Skeletal muscle tissue (tissue), 4 donors: ENCODE results near the gene HOXC9. TPM values are rescaled to one million over a fixed set of nuclear protein-coding genes. Genes with fewer than 3 reads are reported as not detected.
A peak's percentile ranks its signal among the peaks of the same experiment; 100 is the strongest.
"Not testable (repeated sequence)": the region's sequence is repeated elsewhere in the genome, so short reads cannot be mapped to it uniquely, and the experiment has no call there.

Experiments
- H3K27ac ChIP-seq: one replicate; pipeline ENCODE4 v1.7.0; 2013; ENCODE audit warnings: mild to moderate bottlenecking, low read depth, low read length, inconsistent platforms
- H3K27me3 ChIP-seq, 3 donors: one replicate each; pipeline ENCODE4 v1.7.0; 2013; ENCODE audit warnings: low read length in 3 of 3; ENCODE audit not compliant: control insufficient read depth in 3 of 3, insufficient read depth in 3 of 3
- H3K36me3 ChIP-seq, 3 donors: one replicate each; pipeline ENCODE4 v1.7.0; 2013; ENCODE audit warnings: low read length in 3 of 3; ENCODE audit not compliant: control insufficient read depth in 3 of 3, insufficient read depth in 3 of 3
- H3K4me1 ChIP-seq, 3 donors: one replicate each; pipeline ENCODE4 v1.7.0; 2013; ENCODE audit warnings: low read length in 3 of 3, mild to moderate bottlenecking in 3 of 3; ENCODE audit not compliant: control insufficient read depth in 3 of 3, insufficient read depth in 3 of 3
- H3K4me3 ChIP-seq, 3 donors: one replicate each; pipeline ENCODE4 v1.7.0; 2013; ENCODE audit warnings: low read length in 3 of 3
- H3K9ac ChIP-seq, 3 donors: one replicate each; pipeline ENCODE4 v1.7.0; 2013; ENCODE audit warnings: low read length in 3 of 3, mild to moderate bottlenecking in 3 of 3, moderate library complexity in 2 of 3, low read depth in 1 of 3
- H3K9me3 ChIP-seq, 3 donors: one replicate each; pipeline ENCODE4 v1.7.0; 2013; ENCODE audit warnings: low read length in 3 of 3; ENCODE audit not compliant: control insufficient read depth in 3 of 3
- total RNA-seq: library from RNA; depleted of rRNA; stranded (reverse); fragments of >200 nt; gene quantifications from one replicate; pipeline ENCODE4 v1.2.3, GENCODE V29; 2014
- donor health status: Osteomylitis.

Gene HOXC9
- total RNA-seq, 1 donor from 2014 or later = 4.2 TPM

- Histone ChIP-seq H3K27ac (peak overlapping the region; percentile 52), H3K9ac (peak overlapping the region in 1 of 3 donors; percentile 40), H3K9me3 (no peaks in the 10 kb centered on the region), H3K36me3 (peaks cover 0 to 1% (median 0%) of the 10 kb centered on the region in 3 donors), H3K4me1 (peaks cover 42 to 49% (median 45%) of the 10 kb centered on the region in 3 donors), H3K4me3 (peak overlapping the region in 2 of 3 donors; percentile 28 to 29), H3K27me3 (peaks cover 0 to 4% (median 2%) of the 10 kb centered on the region in 3 donors)
Measured at GRCh38 chr12:54038284-54038870, 38.4 kb downstream of the HOXC9 start.

- peaks cover 0 to 4% (median 2%) of the 10 kb centered on the region in 3 donors for H3K27me3 ChIP-seq
- peaks cover 0 to 1% (median 0%) of the 10 kb centered on the region in 3 donors for H3K36me3 ChIP-seq
- H3K4me3 ChIP-seq = peak overlapping the region; percentile 28 to 45 (median 41)
- peak overlapping the region; percentile 4 to 40 (median 16) for H3K9ac ChIP-seq
- H3K27ac ChIP-seq = peak overlapping the region; percentile 52
- H3K4me1 ChIP-seq = peaks cover 47 to 54% (median 51%) of the 10 kb centered on the region in 3 donors
- H3K9me3 ChIP-seq = no peaks in the 10 kb centered on the region
Measured at GRCh38 chr12:54038871-54039414, 39.0 kb downstream of the HOXC9 start.

- H3K36me3 ChIP-seq = no peaks in the 10 kb centered on the region
- peak overlapping the region; percentile 28 to 45 (median 41) for H3K4me3 ChIP-seq
- peak overlapping the region; percentile 4 to 40 (median 16) for H3K9ac ChIP-seq
- H3K27ac ChIP-seq = peak overlapping the region; percentile 52
- no peaks in the 10 kb centered on the region for H3K9me3 ChIP-seq
- H3K27me3 ChIP-seq = peaks cover 0 to 4% (median 2%) of the 10 kb centered on the region in 3 donors
- H3K4me1 ChIP-seq = peaks cover 47 to 59% (median 50%) of the 10 kb centered on the region in 3 donors
Measured at GRCh38 chr12:54039417-54040147, 39.6 kb downstream of the HOXC9 start.

GRCh38 chr12:54040148-54040494 lies 40.2 kb downstream of the HOXC9 start:
- H3K27ac ChIP-seq = peak overlapping the region; percentile 52
- H3K4me1 ChIP-seq = peaks cover 47 to 56% (median 50%) of the 10 kb centered on the region in 3 donors
- peaks cover 0 to 4% (median 2%) of the 10 kb centered on the region in 3 donors for H3K27me3 ChIP-seq
- H3K4me3 ChIP-seq = peak overlapping the region in 2 of 3 donors; percentile 1 to 57
- no peak overlapping the region for H3K9ac ChIP-seq
- H3K36me3 ChIP-seq = no peaks in the 10 kb centered on the region
- H3K9me3 ChIP-seq = no peaks in the 10 kb centered on the region

GRCh38 chr12:54040648-54041047 lies 40.7 kb downstream of the HOXC9 start:
- H3K27me3 ChIP-seq = peaks cover 0 to 4% (median 2%) of the 10 kb centered on the region in 3 donors

GRCh38 chr12:54041097-54041690 lies 41.2 kb downstream of the HOXC9 start:
- Histone ChIP-seq H3K27ac (no peak overlapping the region), H3K9ac (no peak overlapping the region), H3K27me3 (peaks cover 0 to 6% (median 2%) of the 10 kb centered on the region in 3 donors), H3K36me3 (no peaks in the 10 kb centered on the region), H3K9me3 (no peaks in the 10 kb centered on the region), H3K4me3 (no peak overlapping the region), H3K4me1 (peaks cover 42 to 52% (median 46%) of the 10 kb centered on the region in 3 donors)

More at GRCh38 chr12:54040648-54041047, 40.7 kb downstream of the HOXC9 start:
- no peak overlapping the region for H3K9ac ChIP-seq
- H3K9me3 ChIP-seq = no peaks in the 10 kb centered on the region
- no peaks in the 10 kb centered on the region for H3K36me3 ChIP-seq
- peak overlapping the region in 1 of 3 donors; percentile 57 for H3K4me3 ChIP-seq
- H3K27ac ChIP-seq = peak overlapping the region; percentile 52
- peaks cover 43 to 52% (median 47%) of the 10 kb centered on the region in 3 donors for H3K4me1 ChIP-seq

- H3K4me1 ChIP-seq = peaks cover 37 to 45% (median 41%) of the 10 kb centered on the region in 3 donors
- H3K9me3 ChIP-seq, H3K36me3 ChIP-seq, H3K27me3 ChIP-seq, H3K4me3 ChIP-seq, H3K9ac ChIP-seq, H3K27ac ChIP-seq: not testable (repeated sequence)
Measured at GRCh38 chr12:54042033-54042432, 42.1 kb downstream of the HOXC9 start.

- Histone ChIP-seq H3K27me3 (peaks cover 0 to 6% (median 3%) of the 10 kb centered on the region in 3 donors), H3K4me1 (peaks cover 28 to 35% (median 32%) of the 10 kb centered on the region in 3 donors)
Measured at GRCh38 chr12:54042970-54043853, 43.3 kb downstream of the HOXC9 start.

More at GRCh38 chr12:54042970-54043853, 43.3 kb downstream of the HOXC9 start:
- peak overlapping the region; percentile 65 for H3K27ac ChIP-seq
- H3K36me3 ChIP-seq = no peaks in the 10 kb centered on the region
- H3K9me3 ChIP-seq = no peaks in the 10 kb centered on the region
- H3K4me3 ChIP-seq = peak overlapping the region in 1 of 3 donors; percentile 24
- H3K9ac ChIP-seq = no peak overlapping the region
